ENCODE results near the gene STX3. TPM values are rescaled to one million over a fixed set of nuclear protein-coding genes. Genes with fewer than 3 reads are reported as not detected.

STX3 gene
- total and polyA plus RNA-seq, 2 of the 8 experiments (the other 6 are each of a cell fraction or from before 2014, with no cell fraction given) = 50.5 to 56.1 TPM

- TF ChIP-seq CHD1 (IDR thresholded peaks at IDR 0.05; ENCODE audit: low read depth, low read length) = no peak
- no peak for TF ChIP-seq RXRA (IDR thresholded peaks at IDR 0.05; ENCODE audit: insufficient read depth, low read depth, low read length)
These were observed 17.9 kb downstream of the STX3 start (continued) for GRCh38 chr11:59773083-59773440.

Measured in H1 (cell line).